ENCODE results near the gene AKAP8. TPM values are rescaled to one million over a fixed set of nuclear protein-coding genes. Genes with fewer than 3 reads are reported as not detected.

The AKAP8 gene
- total RNA-seq, 2 donors from 2014 or later, result 37.9 to 46.4 TPM

- peaks cover 6 to 9% of the 10 kb centered on the region in 2 donors for H3K36me3 Mint-ChIP-seq (ENCODE audit: insufficient read depth in 2 of 2)
- ATAC-seq (replicated peaks in 1 of 2), result peak in 1 of 2 donors; percentile 14
- peak; percentile 57 to 65 for DNase-seq
- no peaks in the 10 kb centered on the region for H3K9me3 Mint-ChIP-seq
- H3K27ac Mint-ChIP-seq, result peak overlapping the region; percentile 98
- peaks cover 58% of the 10 kb centered on the region for H3K4me1 Mint-ChIP-seq (ENCODE audit: low read depth)
- no peaks in the 10 kb centered on the region for H3K27me3 Mint-ChIP-seq (ENCODE audit: low read depth)
- H3K4me3 Mint-ChIP-seq, result peak overlapping the region; percentile 97 to 98
Measured at GRCh38 chr19:15378534-15379082, 979 bp downstream of the AKAP8 start.

- no peaks in the 10 kb centered on the region for H3K9me3 Mint-ChIP-seq
- no peaks in the 10 kb centered on the region for H3K27me3 Mint-ChIP-seq (ENCODE audit: low read depth)
- no peak overlapping the region for H3K27ac Mint-ChIP-seq
- peaks cover 46% of the 10 kb centered on the region for H3K4me1 Mint-ChIP-seq (ENCODE audit: low read depth)
- no peak overlapping the region for H3K4me3 Mint-ChIP-seq
- H3K36me3 Mint-ChIP-seq (ENCODE audit: insufficient read depth in 2 of 2), result peaks cover 10 to 19% of the 10 kb centered on the region in 2 donors
- DNase-seq (no peak), ATAC-seq (replicated peaks in 1 of 2) (no peak)
Measured at GRCh38 chr19:15374796-15375440, 4.7 kb downstream of the AKAP8 start.

- ATAC-seq (replicated peaks in 1 of 2) (no peak), DNase-seq (no peak)
- Mint-ChIP-seq H3K4me1 (ENCODE audit: low read depth) (peaks cover 46% of the 10 kb centered on the region), H3K4me3 (no peak overlapping the region), H3K27ac (no peak overlapping the region), H3K36me3 (ENCODE audit: insufficient read depth in 2 of 2) (peaks cover 10 to 18% of the 10 kb centered on the region in 2 donors), H3K27me3 (ENCODE audit: low read depth) (no peaks in the 10 kb centered on the region), H3K9me3 (no peaks in the 10 kb centered on the region)
Measured at GRCh38 chr19:15374105-15374651, 5.4 kb downstream of the AKAP8 start.

DNA sequence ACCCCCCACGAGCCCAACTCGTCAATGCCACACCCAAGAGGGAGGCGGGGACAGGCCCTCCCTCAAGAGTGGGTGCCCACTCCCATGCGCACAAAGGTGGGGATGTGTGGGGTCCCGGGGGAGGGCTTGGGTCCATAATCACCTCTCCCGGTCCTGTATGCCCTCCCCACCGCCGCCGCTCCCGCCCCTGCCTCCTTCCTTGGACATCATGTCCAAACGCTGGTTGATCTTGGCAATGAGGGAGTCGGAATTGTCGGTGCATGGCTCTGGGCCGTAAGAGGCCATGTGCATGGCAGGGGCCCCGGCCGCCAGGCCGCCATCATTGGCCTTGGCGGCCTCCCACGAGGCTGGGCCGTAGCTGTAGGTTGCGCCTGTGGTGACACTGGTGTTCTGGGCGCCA, 5.9 kb downstream of the AKAP8 start:
- Mint-ChIP-seq H3K4me3 (no peak overlapping the region), H3K27ac (no peak overlapping the region), H3K9me3 (no peaks in the 10 kb centered on the region), H3K27me3 (ENCODE audit: low read depth) (no peaks in the 10 kb centered on the region), H3K4me1 (ENCODE audit: low read depth) (peaks cover 48% of the 10 kb centered on the region), H3K36me3 (ENCODE audit: insufficient read depth in 2 of 2) (peaks cover 10 to 21% of the 10 kb centered on the region in 2 donors)
- ATAC-seq (replicated peaks in 1 of 2) (no peak), DNase-seq (no peak)

DNA sequence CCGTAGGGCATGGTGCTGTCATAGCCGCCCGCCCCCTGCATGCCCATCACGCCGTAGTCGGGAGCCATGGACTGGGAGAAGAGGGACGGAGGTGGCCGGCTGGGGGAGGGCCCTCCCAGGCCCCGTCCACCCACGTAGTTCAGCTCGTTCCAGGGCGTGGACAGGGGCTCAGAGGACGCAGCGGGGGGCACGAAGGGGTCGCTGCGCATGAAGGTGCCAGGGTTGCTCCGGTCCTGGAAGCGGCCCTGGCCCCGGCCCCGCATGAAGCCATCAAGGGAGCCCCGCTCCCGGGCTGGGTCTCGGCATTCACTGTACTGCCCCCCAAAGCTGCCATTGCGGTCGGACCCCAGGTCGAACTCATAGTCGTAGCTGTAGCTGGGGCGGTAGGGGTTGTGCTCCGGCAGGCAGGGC, 6.7 kb downstream of the AKAP8 start:
- peaks cover 45% of the 10 kb centered on the region for H3K4me1 Mint-ChIP-seq (ENCODE audit: low read depth)
- ATAC-seq (replicated peaks in 1 of 2), result no peak
- H3K4me3 Mint-ChIP-seq, result peak overlapping the region in 1 of 2 donors; percentile 60
- no peaks in the 10 kb centered on the region for H3K27me3 Mint-ChIP-seq (ENCODE audit: low read depth)
- H3K36me3 Mint-ChIP-seq (ENCODE audit: insufficient read depth in 2 of 2), result peaks cover 4 to 20% of the 10 kb centered on the region in 2 donors
- no peak for DNase-seq
- H3K9me3 Mint-ChIP-seq, result no peaks in the 10 kb centered on the region
- H3K27ac Mint-ChIP-seq, result no peak overlapping the region

DNA sequence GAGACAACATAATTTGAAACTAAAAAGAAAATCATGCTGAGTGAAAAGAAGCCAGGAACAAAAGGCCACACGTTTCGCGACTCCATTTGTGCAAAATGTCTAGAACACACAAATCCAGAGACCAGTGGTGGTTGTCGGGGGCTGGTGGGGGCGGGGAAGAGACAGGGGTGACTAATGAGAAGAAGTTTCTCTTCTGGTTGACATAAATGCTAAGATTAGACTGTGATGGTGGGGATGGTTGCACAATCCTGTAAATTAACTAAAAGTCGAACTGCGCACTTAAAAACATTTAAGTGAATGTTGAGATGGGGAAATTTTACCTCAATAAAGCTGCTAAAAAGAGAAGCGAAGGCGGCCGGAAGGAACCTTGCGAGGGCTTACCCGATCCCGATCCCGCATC, 7.1 kb downstream of the AKAP8 start:
- DNase-seq (peak in 1 of 2 donors; percentile 30), ATAC-seq (replicated peaks in 1 of 2) (peak; percentile 26 to 51)
- no peaks in the 10 kb centered on the region for H3K27me3 Mint-ChIP-seq (ENCODE audit: low read depth)
- peaks cover 4 to 20% of the 10 kb centered on the region in 2 donors for H3K36me3 Mint-ChIP-seq (ENCODE audit: insufficient read depth in 2 of 2)
- peaks cover 40% of the 10 kb centered on the region for H3K4me1 Mint-ChIP-seq (ENCODE audit: low read depth)
- no peaks in the 10 kb centered on the region for H3K9me3 Mint-ChIP-seq
- peak overlapping the region in 1 of 2 donors; percentile 60 for H3K4me3 Mint-ChIP-seq
- peak overlapping the region; percentile 79 for H3K27ac Mint-ChIP-seq

DNA sequence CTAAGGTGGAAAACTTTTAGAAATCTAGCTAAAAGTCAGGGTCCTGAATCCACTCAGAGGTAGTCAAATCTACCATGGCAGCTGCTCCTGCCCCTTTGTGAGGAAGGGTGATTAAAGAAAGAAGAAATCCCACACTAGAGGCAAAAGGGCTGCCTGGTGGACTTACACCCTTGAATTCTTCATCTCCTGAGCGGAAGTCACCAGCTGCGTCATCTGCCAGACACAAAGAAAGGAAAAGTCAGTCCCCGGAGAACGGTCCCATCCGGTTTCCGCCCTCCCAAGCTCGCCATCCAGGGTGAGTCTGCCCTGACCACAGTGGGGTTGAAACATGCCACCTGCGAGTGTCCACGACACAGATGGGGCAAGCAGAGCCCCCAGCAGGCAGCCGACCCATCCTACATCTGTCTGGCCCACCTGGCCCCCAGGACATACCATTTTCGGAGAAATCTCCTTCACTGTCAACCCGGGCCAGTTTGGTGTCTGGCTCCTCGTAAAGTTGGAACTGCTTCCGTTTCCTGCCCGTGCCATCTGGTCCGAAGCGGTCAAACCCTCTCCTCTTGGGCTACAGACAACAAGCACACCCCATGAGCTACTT, 7.7 kb downstream of the AKAP8 start:
- no peak for DNase-seq
- H3K27ac Mint-ChIP-seq, result peak overlapping the region; percentile 79
- H3K9me3 Mint-ChIP-seq, result no peaks in the 10 kb centered on the region
- H3K4me3 Mint-ChIP-seq, result no peak overlapping the region
- H3K4me1 Mint-ChIP-seq (ENCODE audit: low read depth), result peaks cover 35% of the 10 kb centered on the region
- ATAC-seq (replicated peaks in 1 of 2), result no peak
- H3K27me3 Mint-ChIP-seq (ENCODE audit: low read depth), result no peaks in the 10 kb centered on the region
- H3K36me3 Mint-ChIP-seq (ENCODE audit: insufficient read depth in 2 of 2), result peaks cover 4 to 20% of the 10 kb centered on the region in 2 donors

DNA sequence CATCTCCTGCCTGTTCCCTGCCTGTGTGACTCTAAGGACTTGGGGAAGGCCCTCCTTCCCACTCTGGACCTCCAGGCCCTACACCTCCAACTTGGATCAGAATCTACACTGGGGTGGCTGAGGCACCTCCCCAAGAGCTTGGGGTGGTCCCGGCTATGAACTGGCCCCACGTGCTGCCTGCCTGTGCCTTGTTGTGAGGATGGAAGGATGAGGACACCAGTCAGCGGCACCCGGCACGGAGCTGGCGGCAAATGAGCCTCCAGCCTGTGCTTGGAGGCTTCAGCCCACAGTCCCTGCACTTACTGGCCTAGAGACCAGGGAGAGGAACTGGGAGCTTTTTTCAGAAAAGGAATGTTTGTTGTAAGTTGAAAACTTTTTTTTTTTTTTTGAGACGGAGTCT, 8.5 kb downstream of the AKAP8 start:
- Mint-ChIP-seq H3K9me3 (no peaks in the 10 kb centered on the region), H3K4me1 (ENCODE audit: low read depth) (peaks cover 28% of the 10 kb centered on the region), H3K36me3 (ENCODE audit: insufficient read depth in 2 of 2) (peaks cover 4 to 20% of the 10 kb centered on the region in 2 donors), H3K4me3 (no peak overlapping the region), H3K27me3 (ENCODE audit: low read depth) (no peaks in the 10 kb centered on the region), H3K27ac (no peak overlapping the region)
- no peak for ATAC-seq (replicated peaks in 1 of 2)
- no peak for DNase-seq

- H3K27ac Mint-ChIP-seq, result no peak overlapping the region
- H3K36me3 Mint-ChIP-seq (ENCODE audit: insufficient read depth in 2 of 2), result peaks cover 4 to 19% of the 10 kb centered on the region in 2 donors
- no peaks in the 10 kb centered on the region for H3K27me3 Mint-ChIP-seq (ENCODE audit: low read depth)
- no peak overlapping the region for H3K4me3 Mint-ChIP-seq
- DNase-seq (no peak), ATAC-seq (replicated peaks in 1 of 2) (no peak)
- no peaks in the 10 kb centered on the region for H3K9me3 Mint-ChIP-seq
- H3K4me1 Mint-ChIP-seq (ENCODE audit: low read depth), result peaks cover 24% of the 10 kb centered on the region
Measured at GRCh38 chr19:15369594-15369891, 10.0 kb downstream of the AKAP8 start.

GRCh38 chr19:15368798-15369593, 10.6 kb downstream of the AKAP8 start:
- ATAC-seq (replicated peaks in 1 of 2) (no peak), DNase-seq (no peak)
- no peaks in the 10 kb centered on the region for H3K27me3 Mint-ChIP-seq (ENCODE audit: low read depth)
- H3K27ac Mint-ChIP-seq, result no peak overlapping the region
- no peaks in the 10 kb centered on the region for H3K9me3 Mint-ChIP-seq
- peaks cover 4 to 19% of the 10 kb centered on the region in 2 donors for H3K36me3 Mint-ChIP-seq (ENCODE audit: insufficient read depth in 2 of 2)
- H3K4me1 Mint-ChIP-seq (ENCODE audit: low read depth), result peaks cover 21% of the 10 kb centered on the region
- no peak overlapping the region for H3K4me3 Mint-ChIP-seq

DNA sequence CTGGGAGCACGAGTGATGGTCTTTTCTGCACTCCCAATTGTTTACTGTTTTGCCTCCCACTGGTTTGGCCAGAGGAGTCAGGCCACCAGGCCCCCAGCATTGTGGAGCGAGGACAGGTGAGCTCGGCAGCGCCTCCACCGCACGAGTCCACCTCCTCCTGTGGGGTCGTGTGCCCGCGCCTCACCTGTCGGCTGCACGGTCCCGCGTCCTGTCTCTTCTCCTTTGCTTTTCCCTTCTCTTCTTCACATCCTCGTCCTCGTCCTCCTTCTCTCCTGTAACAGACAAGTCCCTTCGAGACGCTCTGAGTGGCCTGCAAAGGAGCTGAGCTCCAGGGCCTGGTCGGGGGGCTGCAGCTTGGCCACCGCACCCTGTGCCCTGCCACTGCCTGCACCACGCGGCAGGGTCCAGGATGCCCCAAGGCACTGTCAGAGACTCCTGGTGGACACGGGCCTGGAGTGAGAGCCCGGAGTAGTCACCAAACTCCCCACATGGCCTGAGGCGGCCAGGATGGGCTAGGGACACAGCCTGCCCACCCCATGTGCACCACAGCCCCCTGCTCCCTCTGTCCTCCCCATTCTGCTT, 11.4 kb downstream of the AKAP8 start:
- Mint-ChIP-seq H3K9me3 (peaks cover 0 to 1% of the 10 kb centered on the region in 2 donors), H3K27ac (no peak overlapping the region), H3K36me3 (ENCODE audit: insufficient read depth in 2 of 2) (peaks cover 7 to 20% of the 10 kb centered on the region in 2 donors), H3K4me3 (no peak overlapping the region), H3K27me3 (ENCODE audit: low read depth) (no peaks in the 10 kb centered on the region), H3K4me1 (ENCODE audit: low read depth) (peaks cover 12% of the 10 kb centered on the region)
- ATAC-seq (replicated peaks in 1 of 2), result no peak
- no peak for DNase-seq

DNA sequence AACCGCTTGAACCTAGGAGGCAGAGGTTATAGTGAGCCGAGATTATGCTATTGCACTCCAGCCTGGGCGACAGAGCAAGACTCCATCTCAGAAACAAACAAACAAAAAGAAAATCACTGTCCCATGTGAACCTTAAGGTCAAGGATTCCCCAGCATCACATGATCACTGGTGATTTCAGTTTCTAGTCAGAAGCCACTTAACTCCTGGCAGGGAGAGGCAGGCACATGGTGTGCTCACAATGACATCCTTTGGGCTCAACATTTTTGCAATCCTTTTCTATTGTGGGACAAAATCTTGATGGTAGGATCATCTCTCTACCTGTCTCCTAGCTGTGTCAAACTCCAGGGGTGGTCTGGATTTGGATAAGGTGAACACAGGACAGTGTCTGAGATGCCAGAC, 12.1 kb downstream of the AKAP8 start:
- Mint-ChIP-seq H3K27ac (no peak overlapping the region), H3K9me3 (peaks cover 0 to 1% of the 10 kb centered on the region in 2 donors), H3K27me3 (ENCODE audit: low read depth) (no peaks in the 10 kb centered on the region), H3K4me3 (no peak overlapping the region), H3K4me1 (ENCODE audit: low read depth) (peaks cover 8% of the 10 kb centered on the region), H3K36me3 (ENCODE audit: insufficient read depth in 2 of 2) (peaks cover 5 to 18% of the 10 kb centered on the region in 2 donors)
- no peak for DNase-seq
- ATAC-seq (replicated peaks in 1 of 2), result no peak
